Prostate gland (tissue), 2 donors: ENCODE data around the gene FHOD3. TPM values are rescaled to one million over a fixed set of nuclear protein-coding genes. Genes with fewer than 3 reads are reported as not detected.

Experiments used
- DNase-seq: peaks from one replicate; pipeline ENCODE4 v3.0.0-alpha.2; 2019; ENCODE audit warnings: low spot score
- H3K27ac ChIP-seq, 2 donors: fragments of 200-600 bp; sonication (generic); 2 replicates each; pipeline ENCODE4 v1.5.1; 2017 to 2019
- H3K27me3 ChIP-seq: fragments of 200-600 bp; sonication (generic); replicated peaks from 2 replicates; pipeline ENCODE4 v1.5.1; 2019; ENCODE audit not compliant: insufficient read depth
- H3K36me3 ChIP-seq, 2 donors: fragments of 200-600 bp; sonication (generic); 1 replicate in 1 of 2; 2 replicates in 1 of 2; pipeline versions ENCODE4 v1.5.1 to v1.8.1; 2017 to 2019
- H3K4me1 ChIP-seq: fragments of 200-600 bp; sonication (generic); replicated peaks from 2 replicates; pipeline ENCODE4 v1.5.1; 2019
- H3K4me3 ChIP-seq, 2 donors: fragments of 200-600 bp; sonication (generic); 2 replicates each; pipeline ENCODE4 v1.5.1; 2017 to 2019
- H3K9me3 ChIP-seq: fragments of 200-600 bp; sonication (generic); 2 replicates; pipeline ENCODE4 v1.5.1; 2017
- POLR2A ChIP-seq: fragments of 450-650 bp; IDR thresholded peaks from one replicate; pipeline ENCODE4 v1.6.1; 2016; ENCODE audit warnings: antibody characterized with exemption, mild to moderate bottlenecking
- POLR2AphosphoS5 ChIP-seq: sonication (generic); formaldehyde crosslinking; IDR thresholded peaks from one replicate; pipeline ENCODE4 v1.6.1; 2017; ENCODE audit warnings: antibody characterized with exemption
- WGBS: methylation state at CpG from one replicate; pipeline ENCODE4 v1.1.5; 2018; 5-methylcytosine and 5-hydroxymethylcytosine counted together
- intact Hi-C: fragments of 100-400 bp; cut with DNase I; formaldehyde crosslinking; loops from one replicate; pipeline ENCODE4 v1.14.2; 2022
- total RNA-seq, 2 donors: library from RNA; depleted of rRNA; stranded (reverse); fragments of >200 nt; gene quantifications; one replicate each; pipeline ENCODE4 v1.1.0, GENCODE V29; 2016
- TF ChIP-seq, protein P1 (sequence below), 4 experiments: fragments of 200-600 bp in 2 of 4; fragments of 450-650 bp in 2 of 4; sonication (generic) in 2 of 4; IDR thresholded peaks; 1 replicate in 3 of 4; 2 replicates in 1 of 4; pipeline ENCODE4 v1.5.1; 2016 to 2019; ENCODE audit warnings: antibody characterized with exemption in 4 of 4, mild to moderate bottlenecking in 2 of 4, moderate library complexity in 2 of 4

The FHOD3 gene
- total RNA-seq, 2 donors from 2014 or later, result 25.1 to 52.5 TPM

DNA sequence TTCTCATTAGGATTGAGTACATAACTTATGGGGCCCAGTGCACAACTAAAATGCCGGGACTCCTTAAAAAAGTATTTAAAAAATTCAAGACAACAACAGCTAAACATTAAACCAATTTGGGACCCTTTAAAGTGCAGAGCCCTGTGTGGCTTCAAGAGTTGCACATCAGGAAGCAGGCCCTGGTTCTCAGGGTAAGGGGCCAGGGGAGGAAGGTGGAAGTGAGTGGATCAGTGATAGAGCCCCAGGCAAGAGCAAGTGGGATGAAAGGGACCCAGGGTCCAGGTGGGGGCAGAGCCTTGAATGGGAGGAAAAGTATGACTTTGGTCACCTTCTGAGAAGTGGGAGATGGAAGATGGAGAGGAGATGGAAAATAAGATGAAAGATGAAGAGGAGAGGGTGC is 2.3 kb upstream of the FHOD3 start:
- intact Hi-C loops, result loop anchor here (5.0 to 10.0 kb wide), 4 partner anchors 120 to 520 kb away; no protein-coding TSS in a partner anchor
- Histone ChIP-seq H3K4me1 (peaks cover 6% of the 10 kb centered on the region), H3K9me3 (no peaks in the 10 kb centered on the region), H3K4me3 (no peak overlapping the region), H3K36me3 (no peaks in the 10 kb centered on the region), H3K27ac (no peak overlapping the region), H3K27me3 (no peaks in the 10 kb centered on the region)
- 90% methylated on average over 1 of the region's 1 CpG for WGBS
- no peak for TF ChIP-seq POLR2AphosphoS5
- no peak for TF ChIP-seq POLR2A
- TF ChIP-seq, protein P1, sequence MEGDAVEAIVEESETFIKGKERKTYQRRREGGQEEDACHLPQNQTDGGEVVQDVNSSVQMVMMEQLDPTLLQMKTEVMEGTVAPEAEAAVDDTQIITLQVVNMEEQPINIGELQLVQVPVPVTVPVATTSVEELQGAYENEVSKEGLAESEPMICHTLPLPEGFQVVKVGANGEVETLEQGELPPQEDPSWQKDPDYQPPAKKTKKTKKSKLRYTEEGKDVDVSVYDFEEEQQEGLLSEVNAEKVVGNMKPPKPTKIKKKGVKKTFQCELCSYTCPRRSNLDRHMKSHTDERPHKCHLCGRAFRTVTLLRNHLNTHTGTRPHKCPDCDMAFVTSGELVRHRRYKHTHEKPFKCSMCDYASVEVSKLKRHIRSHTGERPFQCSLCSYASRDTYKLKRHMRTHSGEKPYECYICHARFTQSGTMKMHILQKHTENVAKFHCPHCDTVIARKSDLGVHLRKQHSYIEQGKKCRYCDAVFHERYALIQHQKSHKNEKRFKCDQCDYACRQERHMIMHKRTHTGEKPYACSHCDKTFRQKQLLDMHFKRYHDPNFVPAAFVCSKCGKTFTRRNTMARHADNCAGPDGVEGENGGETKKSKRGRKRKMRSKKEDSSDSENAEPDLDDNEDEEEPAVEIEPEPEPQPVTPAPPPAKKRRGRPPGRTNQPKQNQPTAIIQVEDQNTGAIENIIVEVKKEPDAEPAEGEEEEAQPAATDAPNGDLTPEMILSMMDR (IDR thresholded peaks at IDR 0.05), result no peak
- no peak for DNase-seq

DNA sequence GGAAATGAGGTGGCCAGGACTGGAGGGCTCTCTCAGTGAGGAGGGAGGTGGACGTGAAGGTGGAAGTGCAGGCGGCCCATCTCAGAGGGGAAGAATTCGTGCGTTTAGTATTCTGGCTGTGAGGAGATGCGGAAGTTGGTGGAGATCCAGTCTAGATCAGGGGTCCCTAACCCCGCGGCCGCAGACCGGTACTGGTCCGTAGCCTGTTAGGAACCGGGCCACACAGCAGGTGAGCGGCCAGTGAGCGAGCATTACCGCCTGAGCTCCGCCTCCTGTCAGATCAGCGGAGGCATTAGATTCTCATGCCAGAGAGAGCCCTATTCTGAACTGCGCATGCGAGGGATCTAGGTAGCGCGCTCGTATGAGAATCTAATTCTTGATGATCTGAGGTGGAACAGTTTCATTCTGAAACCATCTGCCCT is 1.6 kb upstream of the FHOD3 start:
- Histone ChIP-seq H3K36me3 (no peaks in the 10 kb centered on the region), H3K4me1 (peaks cover 6% of the 10 kb centered on the region), H3K27ac (no peak overlapping the region), H3K27me3 (no peaks in the 10 kb centered on the region), H3K9me3 (no peaks in the 10 kb centered on the region), H3K4me3 (peak overlapping the region; percentile 54 to 63)
- intact Hi-C loops, result loop anchor here (2.0 to 10.0 kb wide), 5 partner anchors 119 to 519 kb away; no protein-coding TSS in a partner anchor
- 43% methylated on average over 21 of the region's 21 CpGs for WGBS
- TF ChIP-seq, protein P1 (IDR thresholded peaks at IDR 0.05), result no peak
- no peak for TF ChIP-seq POLR2AphosphoS5
- TF ChIP-seq POLR2A, result no peak
- no peak for DNase-seq

DNA sequence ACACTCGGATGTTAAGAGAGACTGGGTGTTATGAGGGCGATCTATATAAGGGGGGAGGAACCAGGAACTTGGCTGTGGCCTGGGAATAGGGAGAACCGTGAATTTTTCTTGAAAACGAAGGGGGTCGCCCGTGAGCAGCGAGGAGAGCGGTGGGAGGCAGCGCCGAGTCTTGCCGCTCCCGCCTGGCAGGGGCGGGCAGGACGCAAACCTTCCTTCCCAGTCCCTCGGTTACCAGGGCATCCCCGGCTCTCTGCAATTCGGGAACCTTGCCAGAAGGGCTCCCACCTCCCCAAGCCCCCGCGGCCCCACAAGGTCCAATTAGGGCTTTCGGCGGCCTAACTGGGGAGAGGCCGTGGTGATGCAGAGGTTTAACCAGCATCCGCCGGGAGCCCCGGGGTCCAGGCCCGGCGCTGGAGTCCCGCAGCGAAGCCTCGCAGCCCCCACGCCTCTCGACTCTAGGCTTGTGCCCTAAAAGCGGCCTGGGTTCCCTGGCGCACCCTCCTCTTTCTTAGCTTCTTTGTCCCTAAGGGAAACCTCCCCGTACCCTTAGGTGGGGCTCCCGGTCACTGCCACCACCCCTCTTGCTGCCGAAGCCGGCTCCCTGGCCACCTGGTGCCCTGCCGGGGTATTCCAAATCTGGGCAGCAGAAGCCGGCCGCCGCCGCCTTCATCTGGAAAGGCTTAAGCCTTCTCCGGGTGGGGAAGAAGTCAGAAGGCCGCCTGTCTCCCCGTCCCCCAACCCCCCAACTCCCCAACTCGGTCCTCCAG is 680 bp upstream of the FHOD3 start:
- intact Hi-C loops, result loop anchor here (2.0 to 10.0 kb wide), 5 partner anchors 118 to 518 kb away; no protein-coding TSS in a partner anchor
- Histone ChIP-seq H3K27me3 (no peaks in the 10 kb centered on the region), H3K36me3 (no peaks in the 10 kb centered on the region), H3K27ac (peak overlapping the region; percentile 54 to 68), H3K9me3 (no peaks in the 10 kb centered on the region), H3K4me1 (peaks cover 6% of the 10 kb centered on the region), H3K4me3 (peak overlapping the region; percentile 54 to 63)
- TF ChIP-seq POLR2AphosphoS5 (no peak), POLR2A (no peak)
- TF ChIP-seq, protein P1 (IDR thresholded peaks at IDR 0.05), result peak in 2 of 4 experiments; percentile 4 to 21
- WGBS, result under 1% methylated on average over 47 of the region's 47 CpGs
- peak; percentile 30 for DNase-seq

DNA sequence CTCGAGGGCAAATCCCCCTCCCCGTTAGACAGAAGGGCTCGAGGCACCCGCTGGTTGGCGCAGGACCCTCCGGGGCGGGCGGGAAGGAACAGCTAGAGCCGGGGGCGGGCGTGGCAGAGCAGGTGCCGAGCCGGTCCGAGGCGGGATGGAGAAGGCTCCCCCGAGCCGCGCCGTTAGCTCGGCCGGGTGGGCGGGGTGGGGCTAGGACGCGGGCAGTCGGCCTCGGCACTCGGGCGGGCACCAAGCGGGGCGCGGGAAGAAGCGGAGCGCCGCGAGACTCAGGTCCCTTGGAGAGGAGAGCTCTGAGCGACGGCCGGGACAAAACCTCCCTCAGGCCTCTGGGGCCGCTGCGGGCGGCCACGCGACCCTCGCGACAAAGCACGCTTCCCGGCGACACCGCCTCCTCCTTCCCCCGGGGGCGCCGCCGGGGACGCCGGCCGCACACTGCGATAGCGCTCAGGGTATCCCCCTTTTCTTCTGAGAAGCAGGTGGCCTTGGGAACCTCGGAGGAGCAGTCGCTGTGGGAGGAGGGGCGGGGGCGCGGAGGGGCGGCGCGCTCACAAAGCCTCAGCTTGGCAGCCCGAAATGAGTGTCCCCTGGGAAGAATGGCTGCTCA is 721 bp downstream of the FHOD3 start:
- H3K4me3 ChIP-seq, result peak overlapping the region; percentile 54 to 63
- H3K4me1 ChIP-seq, result peaks cover 6% of the 10 kb centered on the region
- 2% methylated on average over 42 of the region's 67 CpGs for WGBS
- H3K36me3 ChIP-seq, result no peaks in the 10 kb centered on the region
- no peak for TF ChIP-seq POLR2AphosphoS5
- TF ChIP-seq, protein P1 (IDR thresholded peaks at IDR 0.05), result no peak
- TF ChIP-seq POLR2A, result no peak
- H3K27ac ChIP-seq, result peak overlapping the region; percentile 23 to 29
- no peaks in the 10 kb centered on the region for H3K9me3 ChIP-seq
- DNase-seq, result no peak
- intact Hi-C loops, result loop anchor here (5.0 to 10.0 kb wide), 4 partner anchors 117 to 517 kb away; no protein-coding TSS in a partner anchor
- no peaks in the 10 kb centered on the region for H3K27me3 ChIP-seq
